H9 (cell line): ENCODE data around the gene CAPN5. TPM values are rescaled to one million over a fixed set of nuclear protein-coding genes. Genes with fewer than 3 reads are reported as not detected.

ENCODE experiments used
- DNase-seq: peaks from one replicate; pipeline ENCODE4 v3.0.0-alpha.2; 2017
- H2AFZ ChIP-seq: one replicate; pipeline ENCODE4 v1.6.1; 2013; ENCODE audit warnings: mild to moderate bottlenecking, low read length, control low read depth, moderate library complexity
- H2AK5ac ChIP-seq: 2 replicates; pipeline ENCODE4 v1.6.1; 2013; ENCODE audit warnings: low read length, control low read depth, mixed read lengths; ENCODE audit not compliant: insufficient read length
- H2BK120ac ChIP-seq: one replicate; pipeline ENCODE4 v1.6.1; 2013; ENCODE audit warnings: low read depth, mild to moderate bottlenecking, low read length, control low read depth, inconsistent platforms; ENCODE audit not compliant: poor library complexity, severe bottlenecking
- H2BK12ac ChIP-seq: 2 replicates; pipeline ENCODE4 v1.6.1; 2013; ENCODE audit warnings: low read length, control low read depth, mixed read lengths, low read depth; ENCODE audit not compliant: insufficient read length
- H2BK15ac ChIP-seq: 2 replicates; pipeline ENCODE4 v1.6.1; 2013; ENCODE audit warnings: low read depth, low read length, control low read depth
- H2BK20ac ChIP-seq: one replicate; pipeline ENCODE4 v1.6.1; 2013; ENCODE audit warnings: low read depth, mild to moderate bottlenecking, low read length, control low read depth, inconsistent platforms; ENCODE audit not compliant: poor library complexity, severe bottlenecking
- H2BK5ac ChIP-seq: 2 replicates; pipeline ENCODE4 v1.6.1; 2013; ENCODE audit warnings: low read length, control low read depth, mixed read lengths; ENCODE audit not compliant: insufficient read length
- H3K14ac ChIP-seq: 2 replicates; pipeline ENCODE4 v1.6.1; 2013; ENCODE audit warnings: low read length, control low read depth; ENCODE audit not compliant: insufficient read depth
- H3K18ac ChIP-seq: 2 replicates; pipeline ENCODE4 v1.6.1; 2013; ENCODE audit warnings: low read depth, mild to moderate bottlenecking, mixed read lengths, low read length, control low read depth; ENCODE audit not compliant: insufficient read length
- H3K23ac ChIP-seq: 2 replicates; pipeline ENCODE4 v1.6.1; 2013; ENCODE audit warnings: low read length, control low read depth, mixed read lengths, low read depth; ENCODE audit not compliant: insufficient read length
- H3K23me2 ChIP-seq: 2 replicates; pipeline ENCODE4 v1.6.1; 2013; ENCODE audit warnings: low read depth, mild to moderate bottlenecking, mixed read lengths, low read length, control low read depth; ENCODE audit not compliant: insufficient read length, poor library complexity, severe bottlenecking
- H3K27ac ChIP-seq: 2 replicates; pipeline ENCODE4 v1.5.1; 2013; ENCODE audit warnings: low read length, control low read depth, mixed read lengths, low read depth; ENCODE audit not compliant: insufficient read length
- H3K27me3 ChIP-seq: 2 replicates; pipeline ENCODE4 v1.6.1; 2013; ENCODE audit warnings: low read length, control low read depth, inconsistent platforms; ENCODE audit not compliant: insufficient read depth
- H3K4ac ChIP-seq: 2 replicates; pipeline ENCODE4 v1.6.1; 2013; ENCODE audit warnings: low read depth, mild to moderate bottlenecking, control low read depth, inconsistent platforms, low read length, moderate library complexity
- H3K4me1 ChIP-seq: 2 replicates; pipeline ENCODE4 v1.6.1; 2013; ENCODE audit warnings: low read length, control low read depth, inconsistent platforms; ENCODE audit not compliant: insufficient read depth
- H3K4me2 ChIP-seq: 2 replicates; pipeline ENCODE4 v1.6.1; 2013; ENCODE audit warnings: low read length, control low read depth, mixed read lengths; ENCODE audit not compliant: insufficient read length, insufficient read depth
- H3K56ac ChIP-seq: 2 replicates; pipeline ENCODE4 v1.6.1; 2013; ENCODE audit warnings: low read depth, mild to moderate bottlenecking, mixed read lengths, low read length, control low read depth; ENCODE audit not compliant: insufficient read length
- H3K79me1 ChIP-seq: 2 replicates; pipeline ENCODE4 v1.6.1; 2013; ENCODE audit warnings: low read depth, mild to moderate bottlenecking, moderate library complexity, low read length, control low read depth, inconsistent platforms; ENCODE audit not compliant: insufficient read depth, poor library complexity, severe bottlenecking
- H3K79me2 ChIP-seq: 2 replicates; pipeline ENCODE4 v1.6.1; 2013; ENCODE audit warnings: low read length, control low read depth, inconsistent platforms; ENCODE audit not compliant: insufficient read depth
- H3K9ac ChIP-seq: 2 replicates; pipeline ENCODE4 v1.6.1; 2013; ENCODE audit warnings: low read length, control low read depth, mixed read lengths; ENCODE audit not compliant: insufficient read length; ENCODE audit errors: extremely low read depth
- H3K9me3 ChIP-seq: one replicate; pipeline ENCODE4 v1.6.1; 2013; ENCODE audit warnings: low read depth, low read length, inconsistent platforms; ENCODE audit not compliant: control insufficient read depth
- H3T11ph ChIP-seq: one replicate; pipeline ENCODE4 v1.6.1; 2013; ENCODE audit warnings: mild to moderate bottlenecking, low read length, control low read depth, inconsistent platforms
- H4K20me1 ChIP-seq: one replicate; pipeline ENCODE4 v1.6.1; 2013; ENCODE audit not compliant: control insufficient read depth, insufficient read length, insufficient read depth
- H4K5ac ChIP-seq: 2 replicates; pipeline ENCODE4 v1.6.1; 2013; ENCODE audit warnings: low read depth, mild to moderate bottlenecking, mixed read lengths, low read length, control low read depth; ENCODE audit not compliant: insufficient read length
- H4K8ac ChIP-seq: replicated peaks from 2 replicates; pipeline ENCODE4 v1.6.1; 2013; ENCODE audit warnings: low read length, control low read depth, mixed read lengths, low read depth; ENCODE audit not compliant: insufficient read length
- H4K91ac ChIP-seq: 2 replicates; pipeline ENCODE4 v1.6.1; 2013; ENCODE audit warnings: low read depth, mild to moderate bottlenecking, moderate library complexity, mixed read lengths, low read length, control low read depth; ENCODE audit not compliant: insufficient read length
- H3K27ac Mint-ChIP-seq, 3 experiments: 2 replicates in 2 of 3; 3 replicates in 1 of 3; pipeline ENCODE4 v1.8.0; 2020 to 2021; ENCODE audit warnings: mixed read lengths in 3 of 3, mild to moderate bottlenecking in 1 of 3, moderate library complexity in 1 of 3
- H3K27me3 Mint-ChIP-seq: 2 replicates; pipeline ENCODE4 v1.8.0; 2021; ENCODE audit warnings: low read depth, mild to moderate bottlenecking, moderate library complexity, mixed read lengths
- H3K36me3 Mint-ChIP-seq, 3 experiments: 2 replicates in 2 of 3; 3 replicates in 1 of 3; pipeline ENCODE4 v1.8.0; 2020 to 2021; ENCODE audit warnings: low read depth in 3 of 3, mixed read lengths in 3 of 3; ENCODE audit not compliant: insufficient read depth in 1 of 3
- H3K4me1 Mint-ChIP-seq, 2 experiments: 2 replicates each; pipeline ENCODE4 v1.8.0; 2020; ENCODE audit warnings: mixed read lengths in 2 of 2
- H3K4me3 Mint-ChIP-seq, 2 experiments: 2 replicates in 1 of 2; 3 replicates in 1 of 2; pipeline ENCODE4 v1.8.0; 2020 to 2021; ENCODE audit warnings: mild to moderate bottlenecking in 2 of 2, mixed read lengths in 2 of 2, moderate library complexity in 1 of 2
- H3K9me3 Mint-ChIP-seq, 2 experiments: 2 replicates in 1 of 2; 3 replicates in 1 of 2; pipeline ENCODE4 v1.8.0; 2020; ENCODE audit warnings: mild to moderate bottlenecking in 2 of 2, mixed read lengths in 2 of 2, moderate library complexity in 1 of 2
- WGBS: extraction: QIAGEN DNeasy Blood & Tissue Kit; methylation state at CpG from one replicate; pipeline ENCODE4 v1.1.7; 2013; ENCODE audit warnings: missing lambda C conversion rate, low lambda C conversion rate, mixed read lengths; ENCODE audit not compliant: insufficient read length; ENCODE audit errors: extremely low coverage; 5-methylcytosine and 5-hydroxymethylcytosine counted together
- total RNA-seq: library from RNA; stranded (reverse); gene quantifications from 2 replicates; pipeline ENCODE4 v1.2.1, GENCODE V29; 2021
- TF ChIP-seq, protein P1 (sequence below): fragments of 200-600 bp; sonication (generic); conservative IDR thresholded peaks from 3 replicates; pipeline ENCODE4 v1.8.0; 2021; ENCODE audit warnings: antibody characterized with exemption, mild to moderate bottlenecking

The CAPN5 gene
- total RNA-seq, 1 experiment from 2014 or later, result 16.7 TPM

DNA sequence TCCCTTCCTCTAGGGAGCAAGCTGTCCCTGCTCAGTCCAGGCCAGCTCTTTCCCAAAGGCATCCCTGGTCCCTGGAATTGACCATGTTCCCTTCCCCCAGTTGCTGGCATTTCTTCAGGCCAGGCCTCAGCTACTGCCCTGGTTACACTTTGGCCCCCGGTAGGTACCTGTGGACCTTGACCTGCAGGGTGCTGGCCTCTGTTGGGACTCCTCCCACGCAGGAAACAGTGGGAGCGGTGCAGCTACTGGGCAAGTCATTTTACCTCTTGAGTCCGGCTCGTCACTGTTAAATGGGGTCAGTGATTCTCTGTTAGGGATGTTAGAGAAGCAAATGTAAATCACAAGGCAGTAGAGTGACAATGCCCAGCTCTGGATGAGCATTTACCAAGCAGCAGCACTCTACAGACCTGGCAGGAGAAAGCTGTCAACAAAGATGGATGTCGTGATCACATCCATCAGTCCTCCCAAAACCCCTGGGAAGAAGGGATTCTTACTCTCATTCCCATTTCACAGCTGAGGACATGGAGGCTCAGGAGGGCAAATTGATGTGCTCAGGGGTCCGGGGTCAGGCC is 78.2 kb downstream of the CAPN5 start:
- Histone ChIP-seq H3K23ac (no peak overlapping the region), H2BK20ac (no peak overlapping the region), H3K4me1 (peaks cover 2% of the 10 kb centered on the region; the same call in 1 of the 2 replicates), H2BK5ac (no peak overlapping the region), H2BK120ac (no peak overlapping the region), H3K79me2 (no peaks in the 10 kb centered on the region), H3K27me3 (no peaks in the 10 kb centered on the region), H3K4me2 (no peak overlapping the region), H3K9me3 (no peaks in the 10 kb centered on the region), H3K56ac (no peak overlapping the region), H2BK15ac (no peak overlapping the region), H2AK5ac (no peak overlapping the region), H4K5ac (no peak overlapping the region), H4K91ac (no peak overlapping the region), H4K20me1 (peaks cover 3% of the 10 kb centered on the region), H3K9ac (no peak overlapping the region), H3T11ph (no peak overlapping the region), H2BK12ac (no peak overlapping the region), H3K23me2 (peaks cover 8% of the 10 kb centered on the region), H3K4ac (no peak overlapping the region), H2AFZ (no peak overlapping the region), H3K14ac (no peak overlapping the region; the same call in 1 of the 2 replicates), H4K8ac (no peak overlapping the region), H3K18ac (no peak overlapping the region), H3K27ac (no peak overlapping the region), H3K79me1 (no peaks in the 10 kb centered on the region)
- H3K4me1 Mint-ChIP-seq, result peaks cover 24 to 32% of the 10 kb centered on the region in 2 experiments
- peaks cover 20% of the 10 kb centered on the region for H3K27me3 Mint-ChIP-seq
- H3K36me3 Mint-ChIP-seq, result no peaks in the 10 kb centered on the region
- TF ChIP-seq, protein P1, sequence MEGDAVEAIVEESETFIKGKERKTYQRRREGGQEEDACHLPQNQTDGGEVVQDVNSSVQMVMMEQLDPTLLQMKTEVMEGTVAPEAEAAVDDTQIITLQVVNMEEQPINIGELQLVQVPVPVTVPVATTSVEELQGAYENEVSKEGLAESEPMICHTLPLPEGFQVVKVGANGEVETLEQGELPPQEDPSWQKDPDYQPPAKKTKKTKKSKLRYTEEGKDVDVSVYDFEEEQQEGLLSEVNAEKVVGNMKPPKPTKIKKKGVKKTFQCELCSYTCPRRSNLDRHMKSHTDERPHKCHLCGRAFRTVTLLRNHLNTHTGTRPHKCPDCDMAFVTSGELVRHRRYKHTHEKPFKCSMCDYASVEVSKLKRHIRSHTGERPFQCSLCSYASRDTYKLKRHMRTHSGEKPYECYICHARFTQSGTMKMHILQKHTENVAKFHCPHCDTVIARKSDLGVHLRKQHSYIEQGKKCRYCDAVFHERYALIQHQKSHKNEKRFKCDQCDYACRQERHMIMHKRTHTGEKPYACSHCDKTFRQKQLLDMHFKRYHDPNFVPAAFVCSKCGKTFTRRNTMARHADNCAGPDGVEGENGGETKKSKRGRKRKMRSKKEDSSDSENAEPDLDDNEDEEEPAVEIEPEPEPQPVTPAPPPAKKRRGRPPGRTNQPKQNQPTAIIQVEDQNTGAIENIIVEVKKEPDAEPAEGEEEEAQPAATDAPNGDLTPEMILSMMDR, result no peak
- DNase-seq, result no peak
- no peak overlapping the region; a peak in 1 of 7 replicates for H3K27ac Mint-ChIP-seq
- H3K9me3 Mint-ChIP-seq, result no peaks in the 10 kb centered on the region; a peak in 1 of 5 replicates
- no CpG with 5 or more reads among the region's 7 CpGs for WGBS
- no peak overlapping the region for H3K4me3 Mint-ChIP-seq
